Measurements from ENCODE around the gene ZNF385D. TPM values are rescaled to one million over a fixed set of nuclear protein-coding genes. Genes with fewer than 3 reads are reported as not detected.

ZNF385D gene
- total and polyA plus RNA-seq, 12 donors, result 0.09 to 1.3 (median 0.63) TPM

GRCh38 chr3:21543380-21544075, 207.5 kb downstream of the ZNF385D start:
- no peaks in the 10 kb centered on the region for H3K36me3 ChIP-seq (replicated peaks in 1 of 2)
- no peak overlapping the region for H3K27ac ChIP-seq
- TF ChIP-seq CTCF (IDR thresholded peaks at IDR 0.05) (no peak), POLR2A (IDR thresholded peaks at IDR 0.05) (no peak)
- no peaks in the 10 kb centered on the region for H3K4me1 ChIP-seq (replicated peaks in 1 of 2)
- intact Hi-C loops (cut with DNase I), result no loop called here
- WGBS, 4 donors, result 67 to 78% (median 73%) methylated on average over 15 of the region's 15 CpGs
- no peaks in the 10 kb centered on the region for H3K27me3 ChIP-seq
- H3K4me3 ChIP-seq, result no peak overlapping the region
- no peaks in the 10 kb centered on the region for H3K9me3 ChIP-seq (replicated peaks in 1 of 3)
- no peak for DNase-seq

DNA sequence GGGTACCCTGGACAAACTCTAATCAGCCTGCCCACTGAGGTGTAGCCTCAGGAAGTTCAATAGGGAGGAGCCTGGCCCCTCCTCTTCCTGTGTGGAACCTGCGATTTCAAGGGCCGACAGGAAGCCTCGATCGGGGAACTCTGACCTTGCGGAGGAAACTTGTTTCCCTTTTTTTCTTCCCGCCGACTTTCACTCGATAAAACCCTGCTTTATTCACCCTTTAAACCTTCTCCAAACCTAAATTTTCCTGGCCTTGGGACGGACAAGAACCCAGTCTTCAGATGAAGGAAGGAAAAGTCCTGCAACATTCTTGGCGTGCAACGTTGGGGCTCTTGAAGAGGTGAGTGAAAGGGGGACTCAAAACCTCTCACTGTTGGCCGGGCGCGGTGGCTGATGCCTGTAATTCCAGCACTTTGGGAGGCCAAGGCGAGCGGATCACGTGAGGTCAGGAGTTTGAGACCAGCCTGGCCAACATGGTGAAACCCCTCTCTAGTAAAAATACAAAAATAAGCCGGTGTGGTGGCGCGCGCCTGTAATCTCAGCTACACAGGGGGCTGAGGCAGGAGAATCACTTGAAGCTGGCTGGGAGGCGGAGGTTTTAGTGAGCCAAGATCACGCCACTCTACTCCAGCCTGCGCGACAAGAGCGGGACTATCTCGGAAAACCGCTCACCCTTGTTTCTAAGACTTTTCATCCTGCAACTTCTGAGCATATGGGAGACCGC, 208.2 kb downstream of the ZNF385D start:
- WGBS, 4 donors, result 79 to 83% (median 80%) methylated on average over 27 to 29 of the region's 29 CpGs
- DNase-seq, result no peak
- intact Hi-C loops (cut with DNase I), result no loop called here
- Histone ChIP-seq H3K27ac (no peak overlapping the region), H3K36me3 (replicated peaks in 1 of 2) (no peaks in the 10 kb centered on the region), H3K27me3 (no peaks in the 10 kb centered on the region), H3K4me1 (replicated peaks in 1 of 2) (no peaks in the 10 kb centered on the region), H3K9me3 (replicated peaks in 1 of 3) (no peaks in the 10 kb centered on the region), H3K4me3 (no peak overlapping the region)
- TF ChIP-seq POLR2A (IDR thresholded peaks at IDR 0.05) (no peak), CTCF (IDR thresholded peaks at IDR 0.05) (no peak)

DNA sequence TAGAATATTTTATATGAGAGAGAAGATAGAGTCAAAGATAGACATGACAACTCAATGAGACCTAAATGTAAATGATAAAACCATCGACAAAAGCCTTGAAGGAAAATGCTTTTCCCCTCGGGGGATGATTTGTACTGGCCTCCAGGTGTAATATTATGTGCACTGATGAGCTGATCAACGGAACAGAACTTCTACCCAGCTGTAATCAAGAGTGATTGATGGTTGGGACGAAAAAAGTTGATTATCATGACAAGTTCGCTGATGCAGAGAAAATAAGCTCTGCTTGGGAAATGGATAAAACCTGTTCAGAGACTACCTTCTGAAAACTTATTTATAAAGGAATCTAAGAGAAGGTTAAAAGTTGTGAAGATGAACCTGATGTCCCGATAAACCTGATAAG, 210.7 kb downstream of the ZNF385D start:
- intact Hi-C loops (cut with DNase I), result no loop called here
- no peak for DNase-seq
- Histone ChIP-seq H3K27me3 (no peaks in the 10 kb centered on the region), H3K9me3 (replicated peaks in 1 of 3) (no peaks in the 10 kb centered on the region), H3K4me1 (replicated peaks in 1 of 2) (no peaks in the 10 kb centered on the region), H3K4me3 (no peak overlapping the region), H3K27ac (no peak overlapping the region), H3K36me3 (replicated peaks in 1 of 2) (no peaks in the 10 kb centered on the region)
- WGBS, 4 donors, result 70 to 82% (median 75%) methylated on average over 6 of the region's 6 CpGs
- TF ChIP-seq POLR2A (IDR thresholded peaks at IDR 0.05), result no peak
- no peak for TF ChIP-seq CTCF (IDR thresholded peaks at IDR 0.05)

DNA sequence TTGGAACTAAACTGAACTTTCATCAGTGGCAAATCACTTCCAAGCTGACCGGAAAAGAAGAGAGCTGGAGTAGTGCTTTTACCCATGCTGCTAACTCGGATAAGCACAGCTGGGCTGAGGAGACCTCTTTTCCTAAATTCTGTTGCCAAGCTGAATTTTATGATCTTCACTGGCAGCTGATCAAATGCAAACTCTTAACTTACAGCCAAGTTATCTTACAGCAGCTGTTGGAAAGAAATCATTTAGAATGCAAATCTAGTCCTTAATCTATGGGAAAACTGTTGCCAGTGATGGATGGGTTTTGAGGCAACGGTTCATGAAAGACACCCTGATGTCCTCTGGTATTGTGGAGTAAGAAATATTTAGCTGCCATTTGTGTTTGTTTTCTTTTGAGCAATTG, 216.5 kb downstream of the ZNF385D start:
- TF ChIP-seq POLR2A (IDR thresholded peaks at IDR 0.05), result no peak
- TF ChIP-seq CTCF (IDR thresholded peaks at IDR 0.05), result no peak
- WGBS, 4 donors, result 54 to 71% (median 57%) methylated on average over 3 of the region's 3 CpGs
- Histone ChIP-seq H3K27me3 (no peaks in the 10 kb centered on the region), H3K4me1 (replicated peaks in 1 of 2) (no peaks in the 10 kb centered on the region), H3K4me3 (no peak overlapping the region), H3K27ac (no peak overlapping the region), H3K36me3 (replicated peaks in 1 of 2) (no peaks in the 10 kb centered on the region), H3K9me3 (replicated peaks in 1 of 3) (no peaks in the 10 kb centered on the region)
- intact Hi-C loops (cut with DNase I), result no loop called here
- no peak for DNase-seq
